T-helper 2 cell treated with Interferon-gamma antibody and Interleukin-4, amounts not matched to agents 100 ng/mL and 5 ng/mL, for 36 hours (primary cell): ENCODE data around the gene DHRSX. TPM values are rescaled to one million over a fixed set of nuclear protein-coding genes. Genes with fewer than 3 reads are reported as not detected.
"Not testable (repeated sequence)": the region's sequence is repeated elsewhere in the genome, so short reads cannot be mapped to it uniquely, and the experiment has no call there.

Experiments
- intact Hi-C: fragments of 100-400 bp; cut with micrococcal nuclease; formaldehyde crosslinking; loops from one replicate; pipeline ENCODE4 v1.15.1; 2023
- total RNA-seq: library from RNA; stranded (reverse); gene quantifications from 2 replicates; pipeline ENCODE4 v1.2.3, GENCODE V29; 2022

Gene DHRSX
- total RNA-seq, 1 donor from 2014 or later = 19.1 TPM

DNA sequence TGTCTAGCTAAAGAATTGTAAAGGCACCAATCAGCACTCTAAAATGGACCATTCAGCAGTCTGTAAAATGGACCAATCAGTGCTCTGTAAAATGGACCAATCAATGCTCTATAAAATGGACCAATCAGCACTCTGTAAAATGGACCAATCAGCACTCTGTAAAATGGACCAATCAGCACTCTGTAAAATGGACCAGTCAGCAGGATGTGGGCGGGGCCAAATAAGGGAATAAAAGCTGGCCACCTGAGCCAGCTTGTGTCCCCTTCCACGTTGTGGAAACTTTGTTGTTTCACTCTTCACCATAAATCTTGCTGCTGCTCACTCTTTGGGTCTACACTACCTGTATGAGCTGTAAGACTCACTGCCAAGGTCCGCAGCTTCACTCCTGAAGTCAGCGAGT, 230.0 kb downstream of the DHRSX start:
- intact Hi-C loops = not testable (repeated sequence)

DNA sequence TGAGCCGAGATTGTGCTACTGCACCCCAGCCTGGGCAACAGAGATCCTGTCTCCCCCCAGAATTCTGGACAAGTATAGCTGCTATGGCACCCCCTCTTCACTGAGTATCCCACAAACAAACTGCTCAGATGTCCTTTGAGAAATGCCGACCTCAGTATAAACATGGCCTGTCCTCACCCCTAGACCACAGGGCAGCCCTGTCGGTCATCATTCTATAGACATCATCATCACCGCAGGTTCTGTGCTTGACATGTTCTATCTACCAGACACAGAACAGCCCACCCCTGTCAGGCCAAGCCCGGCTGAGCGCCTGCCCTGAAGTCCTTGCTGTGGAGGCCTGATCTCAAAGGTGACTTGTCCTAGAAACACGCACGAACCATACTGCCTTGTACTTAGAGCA, 232.9 kb downstream of the DHRSX start:
- intact Hi-C loops = no loop called here

DNA sequence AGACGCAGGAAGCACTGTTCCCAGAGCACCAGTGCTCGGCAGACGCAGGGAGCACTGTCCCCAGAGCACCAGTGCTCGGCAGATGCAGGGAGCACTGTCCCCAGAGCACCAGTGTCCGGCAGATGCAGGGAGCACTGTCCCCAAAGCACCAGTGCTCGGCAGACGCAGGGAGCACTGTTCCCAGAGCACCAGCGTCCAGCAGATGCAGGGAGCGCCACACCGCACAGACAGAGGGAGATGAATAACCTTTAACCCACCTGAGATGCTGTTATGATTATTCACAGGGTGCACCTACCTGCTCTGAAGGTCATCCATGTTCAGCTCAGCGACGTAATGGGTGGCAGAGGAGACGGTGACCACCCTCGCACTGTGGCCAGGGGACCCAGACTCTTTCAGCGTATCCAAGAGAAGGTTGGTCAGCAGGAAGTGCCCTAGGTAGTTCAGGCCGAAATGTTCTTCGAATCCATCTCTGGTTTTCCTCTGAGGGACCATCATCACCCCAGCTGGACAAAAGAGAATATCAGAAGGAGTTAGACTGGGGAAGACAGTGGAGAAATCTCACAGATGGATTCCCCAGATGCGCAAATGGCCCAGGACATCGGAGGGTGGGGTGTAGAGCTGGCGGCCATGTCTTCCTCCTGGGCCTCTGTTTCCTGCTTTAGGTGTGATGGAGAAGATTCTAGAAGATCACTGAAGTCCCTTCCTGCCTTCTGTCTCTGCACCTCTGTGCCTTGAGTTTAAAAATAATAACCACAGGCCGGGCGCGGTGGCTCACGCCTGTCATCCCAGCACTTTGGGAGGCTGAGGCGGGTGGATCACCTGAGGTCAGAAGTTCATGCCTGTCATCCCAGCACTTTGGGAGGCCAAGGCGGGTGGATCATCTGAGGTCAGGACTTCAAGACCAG, 234.1 kb downstream of the DHRSX start:
- intact Hi-C loops = no loop called here

DNA sequence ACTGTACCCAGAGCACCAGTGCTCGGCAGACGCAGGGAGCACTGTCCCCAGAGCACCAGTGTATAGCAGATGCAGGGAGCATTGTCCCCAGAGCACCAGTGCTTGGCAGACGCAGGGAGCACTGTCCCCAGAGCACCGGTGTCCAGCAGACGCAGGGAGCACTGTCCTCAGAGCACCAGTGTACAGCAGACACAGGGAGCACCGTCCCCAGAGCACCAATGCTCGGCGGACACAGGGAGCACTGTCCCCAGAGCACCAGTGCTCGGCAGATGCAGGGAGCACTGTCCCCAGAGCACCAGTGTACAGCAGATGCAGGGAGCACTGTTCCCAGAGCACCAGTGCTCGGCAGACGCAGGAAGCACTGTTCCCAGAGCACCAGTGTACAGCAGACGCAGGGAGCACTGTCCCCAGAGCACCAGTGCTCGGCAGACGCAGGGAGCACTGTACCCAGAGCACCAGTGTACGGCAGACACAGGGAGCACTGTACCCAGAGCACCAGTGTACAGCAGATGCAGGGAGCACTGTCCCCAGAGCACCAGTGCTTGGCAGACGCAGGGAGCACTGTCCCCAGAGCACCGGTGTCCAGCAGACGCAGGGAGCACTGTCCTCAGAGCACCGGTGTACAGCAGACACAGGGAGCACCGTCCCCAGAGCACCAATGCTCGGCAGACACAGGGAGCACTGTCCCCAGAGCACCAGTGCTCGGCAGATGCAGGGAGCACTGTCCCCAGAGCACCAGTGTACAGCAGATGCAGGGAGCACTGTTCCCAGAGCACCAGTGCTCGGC, 234.9 kb downstream of the DHRSX start:
- intact Hi-C loops = not testable (repeated sequence)

DNA sequence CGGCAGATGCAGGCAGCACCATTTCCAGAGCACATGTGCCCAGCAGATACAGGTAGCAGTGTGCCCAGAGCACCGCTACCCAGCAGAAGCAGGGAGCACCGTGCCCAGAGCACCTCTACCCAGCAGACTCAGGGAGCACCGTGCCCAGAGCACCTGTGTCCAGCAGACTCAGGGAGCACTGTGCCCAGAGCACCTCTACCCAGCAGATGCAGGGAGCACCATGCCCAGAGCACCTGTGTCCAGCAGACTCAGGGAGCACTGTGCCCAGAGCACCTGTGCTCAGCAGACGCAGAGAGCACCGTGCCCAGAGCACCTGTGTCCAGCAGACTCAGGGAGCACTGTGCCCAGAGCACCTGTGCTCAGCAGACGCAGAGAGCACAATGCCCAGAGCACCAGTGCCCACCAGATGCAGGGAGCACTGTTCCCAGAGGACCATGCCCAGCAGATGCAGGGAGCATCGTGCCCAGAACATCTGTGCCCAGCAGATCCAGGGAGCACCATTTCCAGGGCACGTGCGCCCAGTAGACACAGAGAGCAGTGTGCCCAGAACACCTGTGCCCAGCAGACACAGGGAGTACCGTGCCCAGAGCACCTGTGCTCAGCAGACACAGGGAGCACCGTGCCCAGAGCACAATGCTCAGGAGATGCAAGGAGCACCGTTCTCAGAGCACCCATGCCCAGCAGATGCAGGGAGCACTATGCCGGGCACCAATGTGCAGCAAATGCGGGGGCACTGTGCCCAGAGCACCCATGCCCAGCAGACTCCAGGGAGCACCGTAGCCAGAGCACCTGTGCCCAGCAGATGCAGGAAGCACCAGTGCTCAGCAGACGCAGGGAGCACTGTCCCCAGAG, 236.4 kb downstream of the DHRSX start:
- intact Hi-C loops = no loop called here

DNA sequence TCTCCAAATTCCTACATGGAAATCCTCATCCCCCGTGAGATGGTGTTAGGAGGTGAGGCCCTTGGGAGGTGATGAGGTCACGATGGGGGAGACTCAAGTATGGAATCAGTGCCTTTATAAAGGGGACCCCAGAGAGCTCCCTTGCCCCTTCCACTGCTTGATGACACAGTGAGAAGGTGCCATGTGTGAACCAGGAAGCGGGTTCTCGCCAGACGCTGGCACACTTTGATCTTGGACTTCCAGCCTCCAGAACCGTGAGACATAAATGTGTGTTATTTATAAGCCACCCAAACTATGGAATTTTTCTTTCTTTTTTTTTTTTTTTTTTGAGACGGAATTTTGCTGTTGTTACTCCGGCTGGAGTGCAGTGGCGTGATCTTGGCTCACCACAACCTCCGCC, 237.6 kb downstream of the DHRSX start:
- intact Hi-C loops = no loop called here

DNA sequence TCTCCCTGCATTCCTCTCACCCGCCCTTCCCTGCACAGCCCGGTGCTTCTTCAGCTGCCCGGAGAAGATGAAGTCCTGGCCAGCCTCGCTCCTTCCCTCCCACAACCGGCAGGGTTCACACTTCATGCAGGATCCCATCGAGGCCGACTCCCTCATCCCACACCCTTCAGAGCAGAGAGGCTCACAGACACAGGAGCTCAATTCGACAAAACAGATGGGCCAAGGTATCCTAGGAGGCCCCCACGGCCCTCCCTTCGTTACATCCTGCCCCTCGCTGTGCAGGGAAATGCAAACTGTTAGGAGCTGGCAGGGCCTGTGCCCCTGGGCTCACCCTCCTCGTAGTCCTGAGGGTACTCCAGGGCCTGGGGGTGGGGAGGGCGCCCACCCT, 238.1 kb downstream of the DHRSX start:
- intact Hi-C loops = no loop called here

DNA sequence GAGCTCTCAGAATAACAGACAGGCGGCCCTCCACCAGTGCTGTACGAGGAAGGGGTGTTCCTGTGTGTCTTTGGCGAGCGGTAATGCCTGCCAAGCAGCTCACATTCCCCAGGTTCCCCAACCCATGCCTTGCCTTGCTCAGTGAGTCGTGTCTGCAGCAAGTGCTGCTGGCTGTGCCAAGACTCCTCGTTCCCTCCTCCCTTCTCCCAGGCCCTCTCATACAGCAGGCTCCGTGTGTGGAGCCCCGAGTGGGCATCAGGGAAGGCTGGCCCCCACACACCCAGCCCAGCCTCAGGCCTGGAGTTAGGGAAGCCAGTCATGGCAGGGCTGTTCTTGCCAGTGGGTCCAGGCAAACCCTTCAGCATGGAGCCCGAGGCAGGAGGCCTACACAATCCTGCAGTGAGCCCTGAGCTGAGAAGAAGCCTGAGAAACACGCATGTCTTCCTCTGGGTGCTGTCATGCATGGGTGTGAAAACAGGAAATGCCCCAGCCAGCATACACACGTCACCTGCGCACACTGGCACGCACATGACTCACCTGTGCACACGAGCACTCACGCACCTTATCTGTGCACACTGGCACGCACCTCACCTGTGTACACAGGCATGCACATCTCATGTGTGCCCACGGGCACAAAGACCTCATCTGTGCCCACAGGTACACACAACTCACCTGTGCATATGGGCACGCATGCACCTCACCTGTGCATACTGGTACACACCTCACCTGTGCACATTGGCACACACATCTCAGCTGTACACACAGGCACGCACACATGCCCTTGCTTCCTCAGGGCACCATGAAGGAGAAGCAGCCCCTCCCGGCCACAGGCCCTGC, 238.7 kb downstream of the DHRSX start:
- intact Hi-C loops = no loop called here

DNA sequence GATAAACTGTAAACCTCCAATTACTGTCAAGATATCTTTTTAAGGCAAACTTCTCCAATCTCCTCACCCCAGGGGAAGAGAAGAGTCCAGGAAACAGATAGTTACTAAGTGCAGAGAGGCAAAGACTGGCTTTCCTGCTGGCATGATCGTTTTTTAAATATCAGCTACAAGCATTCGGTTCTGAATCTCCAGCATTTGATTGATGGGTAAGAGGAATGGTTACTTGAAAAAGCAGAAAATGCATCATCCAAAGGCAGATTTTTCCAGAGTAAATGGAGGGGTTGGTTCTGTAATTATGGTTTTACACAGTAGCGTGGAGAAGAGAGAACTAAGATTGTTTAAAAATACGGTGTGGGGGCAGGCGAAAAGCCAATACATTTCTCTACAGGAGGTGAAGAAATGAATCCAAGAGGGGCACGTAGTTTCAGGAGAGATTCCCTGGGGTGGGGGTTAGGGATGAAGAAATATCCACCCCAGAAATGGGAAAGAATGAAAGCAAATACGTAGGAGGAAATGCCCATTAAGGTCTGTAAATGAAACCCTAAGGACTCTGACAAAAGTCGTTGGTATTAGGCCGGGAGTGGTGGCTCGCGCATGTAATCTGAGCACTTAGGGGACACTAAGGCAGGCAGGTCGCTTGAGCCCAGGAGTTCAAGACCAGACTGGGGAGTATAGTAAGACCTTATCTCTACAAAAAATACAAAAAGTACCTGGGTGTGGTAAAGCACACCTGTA, 248.3 kb downstream of the DHRSX start:
- intact Hi-C loops = no loop called here

DNA sequence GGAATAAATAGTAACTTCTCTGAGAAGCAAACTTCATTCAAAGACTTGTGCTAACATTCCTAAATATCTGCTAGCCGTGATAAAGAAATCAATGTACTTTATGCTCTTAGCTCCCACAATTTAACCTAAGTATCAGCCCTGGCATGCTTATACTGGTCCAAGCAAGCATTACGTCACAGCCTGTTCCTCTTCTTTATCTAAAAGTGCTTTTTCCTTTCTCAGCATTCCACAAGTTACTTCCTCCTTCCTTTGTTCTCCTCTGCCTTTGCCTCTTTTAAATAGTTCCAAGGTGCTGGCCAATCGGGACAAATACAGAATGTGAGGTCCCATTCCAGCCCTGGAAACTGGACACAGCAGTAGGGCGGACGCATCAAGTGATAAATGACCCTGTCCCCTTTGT, 249.6 kb downstream of the DHRSX start:
- intact Hi-C loops = no loop called here

DNA sequence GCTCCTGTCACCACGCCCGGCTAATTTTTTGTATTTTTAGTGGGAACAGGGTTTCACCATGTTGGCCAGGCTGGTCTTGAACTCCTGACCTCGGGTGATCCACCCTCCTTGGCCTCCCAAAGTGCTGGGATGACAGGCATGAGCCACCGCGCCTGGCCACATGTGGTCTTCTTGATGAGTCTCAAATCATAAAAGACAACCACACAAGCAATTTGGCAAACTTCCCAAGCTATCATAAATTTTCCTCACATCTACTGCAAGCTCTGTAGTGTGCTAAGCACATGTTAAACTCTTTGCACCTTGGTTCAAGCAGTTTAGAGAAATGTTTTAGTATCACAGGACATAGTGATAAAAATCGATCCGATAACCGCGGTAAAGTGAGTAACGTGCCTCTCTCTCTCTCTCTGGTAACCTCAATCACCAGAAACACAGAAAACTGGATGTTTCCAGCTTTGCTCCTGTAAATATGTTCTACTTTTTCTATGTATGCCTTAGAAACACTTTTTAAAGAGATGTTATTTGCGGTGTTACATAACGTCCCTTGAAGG, 256.8 kb downstream of the DHRSX start:
- intact Hi-C loops = no loop called here

DNA sequence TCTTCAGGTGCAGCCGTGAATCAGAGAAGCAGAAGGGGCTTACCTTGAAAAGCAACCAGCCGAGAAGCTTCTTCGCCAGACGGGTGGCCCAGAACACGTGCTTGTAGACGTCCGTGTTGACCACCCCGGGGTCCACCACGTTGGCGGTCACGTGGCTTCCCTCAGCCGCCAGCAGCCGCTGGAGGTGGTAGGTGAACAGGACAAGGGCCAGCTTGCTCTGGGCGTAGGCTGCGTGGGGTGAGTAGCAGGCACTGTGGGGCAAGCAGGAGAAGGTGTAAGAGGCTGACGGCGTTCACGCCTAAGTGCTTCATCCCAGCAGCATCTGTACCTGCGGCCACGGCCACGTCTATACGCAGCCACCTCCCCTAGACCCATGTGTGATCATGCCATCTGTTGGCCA, 257.8 kb downstream of the DHRSX start:
- intact Hi-C loops = no loop called here

DNA sequence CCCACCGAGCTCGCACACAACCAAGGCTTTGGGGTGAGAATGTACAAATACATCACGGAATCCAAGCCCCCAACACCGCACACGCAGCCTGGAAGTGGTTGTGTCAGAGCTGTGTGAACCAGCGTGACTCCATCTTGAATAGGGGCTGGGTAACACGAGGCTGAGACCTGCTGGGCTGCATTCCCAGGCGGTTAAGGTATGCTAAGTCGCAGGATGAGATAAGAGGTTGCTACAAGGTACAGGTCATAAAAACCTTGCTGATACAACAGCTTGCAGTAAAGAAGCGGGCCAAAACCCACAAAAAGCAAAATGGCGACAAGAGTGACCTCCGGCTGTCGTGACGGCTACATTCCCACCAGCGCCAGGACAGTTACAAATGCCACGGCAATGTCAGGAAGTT, 258.4 kb downstream of the DHRSX start:
- intact Hi-C loops = no loop called here

DNA sequence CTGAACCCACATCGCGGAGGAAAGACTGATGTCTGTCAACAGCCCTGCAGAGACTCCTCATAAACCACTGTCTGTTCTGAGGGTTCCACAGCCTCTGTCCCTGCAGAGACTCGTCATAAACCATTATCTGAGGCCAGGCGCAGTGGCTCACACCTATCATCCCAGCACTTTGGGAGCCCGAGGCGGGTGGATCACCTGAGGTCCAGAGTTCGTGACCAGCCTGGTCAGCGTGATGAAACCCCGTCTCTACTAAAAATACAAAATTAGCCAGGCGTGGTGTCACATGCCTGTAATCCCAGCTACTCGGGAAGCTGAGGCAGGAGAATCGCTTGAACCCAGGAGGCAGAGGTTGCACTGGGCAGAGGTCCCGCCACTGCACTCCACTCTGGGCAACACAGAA, 259.3 kb downstream of the DHRSX start:
- intact Hi-C loops = not testable (repeated sequence)

DNA sequence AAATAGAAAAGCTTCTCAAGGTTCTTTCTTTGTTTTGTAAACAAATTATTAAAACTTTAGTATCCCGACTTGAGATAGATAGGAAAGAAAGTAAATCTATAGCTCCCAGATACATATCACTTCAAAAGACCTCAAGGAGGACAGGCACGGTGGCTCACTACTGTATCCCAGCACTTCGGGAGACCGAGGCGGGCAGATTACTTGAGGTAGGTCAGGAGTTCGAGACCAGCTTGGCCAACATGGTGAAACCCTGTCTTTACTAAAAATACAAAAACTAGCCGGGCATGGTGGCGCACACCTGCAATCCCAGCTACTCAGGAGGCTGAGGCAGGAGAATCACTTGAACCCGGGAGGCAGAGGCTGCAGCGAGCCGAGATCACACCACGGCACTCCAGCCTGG, 260.0 kb downstream of the DHRSX start:
- intact Hi-C loops = not testable (repeated sequence)

DNA sequence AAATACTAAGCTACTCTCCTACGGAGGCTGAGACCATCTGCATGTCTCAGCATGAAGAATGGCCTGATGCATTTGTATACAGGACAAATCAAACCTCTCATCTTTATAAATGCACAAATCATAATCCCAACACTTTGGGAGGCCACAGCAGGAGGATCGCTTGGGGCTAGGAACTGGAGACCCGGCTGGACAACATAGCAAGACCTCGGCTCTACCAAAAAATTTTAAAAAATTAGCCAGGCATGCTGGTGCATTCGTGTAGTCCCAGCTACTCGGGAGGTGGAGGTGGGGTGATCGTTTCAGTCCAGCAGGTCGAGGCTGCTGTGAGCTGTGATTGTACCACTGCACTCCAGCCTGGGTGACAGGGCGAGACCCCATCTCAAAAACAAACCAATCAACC, 262.8 kb downstream of the DHRSX start:
- intact Hi-C loops = no loop called here

DNA sequence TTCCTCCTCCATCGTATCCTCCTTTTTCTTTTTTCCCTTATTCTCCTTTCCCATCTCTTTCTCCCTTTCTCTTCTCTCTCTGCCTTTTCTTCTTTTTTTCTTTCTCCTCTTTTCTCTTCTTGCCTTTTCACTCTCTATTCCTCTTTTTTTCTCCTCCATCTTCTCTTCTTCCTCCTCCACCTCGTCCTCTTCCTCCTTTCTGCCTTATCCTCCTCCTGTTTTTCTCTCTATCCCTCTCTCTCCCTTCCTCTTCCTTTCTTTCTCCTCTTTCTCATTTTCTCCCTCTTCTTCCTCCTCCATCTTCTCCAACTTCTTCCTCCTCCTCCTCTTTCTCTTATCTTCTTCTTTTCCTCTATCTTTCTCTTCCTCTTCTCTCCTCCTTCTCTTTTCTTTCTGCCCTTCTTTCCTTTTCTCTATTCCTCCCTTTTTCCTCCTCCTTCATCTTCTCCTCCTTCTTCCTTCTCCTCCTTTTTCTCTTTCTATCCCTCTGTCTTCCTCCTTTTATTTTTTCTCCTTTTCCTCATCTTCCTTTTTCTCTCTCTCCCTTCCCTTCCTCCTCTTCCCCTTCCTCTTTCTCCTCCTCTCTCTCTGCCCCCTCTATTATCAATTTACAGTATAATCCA, 269.1 kb downstream of the DHRSX start:
- intact Hi-C loops = no loop called here

DNA sequence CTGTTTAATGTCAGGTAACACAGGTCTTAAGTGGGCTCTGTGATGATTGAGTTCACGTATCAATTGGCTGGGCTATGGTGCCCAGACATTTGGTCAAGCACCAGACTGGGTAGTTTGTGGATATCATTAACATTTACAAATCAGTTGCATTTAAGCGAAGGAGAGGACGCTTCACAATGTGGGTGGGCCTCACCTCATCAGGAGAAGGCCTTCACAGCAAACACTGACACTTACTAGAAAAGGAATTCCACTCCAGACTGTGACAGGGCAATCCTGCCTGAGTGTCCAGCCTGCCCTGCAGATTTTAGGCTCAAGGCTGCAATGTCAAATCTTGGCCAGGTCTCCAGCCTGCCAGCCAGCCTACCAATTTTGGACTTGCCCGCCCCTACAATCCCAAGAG, 270.3 kb downstream of the DHRSX start:
- intact Hi-C loops = no loop called here

DNA sequence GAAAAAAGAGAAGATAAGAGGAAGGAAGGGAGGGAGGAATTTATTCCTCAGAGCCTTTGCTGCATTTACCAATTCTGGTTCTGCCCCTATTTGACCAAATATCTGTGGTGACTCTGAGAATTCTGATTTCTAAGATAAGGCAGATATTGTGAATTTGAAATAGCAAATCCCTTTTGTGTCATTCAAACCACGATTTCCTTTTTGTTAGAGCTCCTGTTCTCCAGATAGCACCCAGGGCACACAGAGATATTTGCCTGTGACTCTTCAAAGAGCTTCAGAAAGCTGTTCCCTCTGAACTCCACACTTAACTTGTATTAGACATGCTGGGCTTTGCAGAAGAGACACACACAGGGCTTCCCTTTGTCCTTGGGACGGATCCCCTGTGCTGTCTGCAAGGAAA, 272.2 kb downstream of the DHRSX start:
- intact Hi-C loops = no loop called here
